HG03196 (cell line): Measurements from ENCODE around the gene EXOC2.
"Not testable (repeated sequence)": the region's sequence is repeated elsewhere in the genome, so short reads cannot be mapped to it uniquely, and the experiment has no call there.

Experiments used
- ATAC-seq: cut with Tn5 transposase; IDR thresholded peaks from one replicate; pipeline ENCODE4 v1.9.1; 2021; ENCODE audit not compliant: unreplicated experiment

Gene EXOC2

DNA sequence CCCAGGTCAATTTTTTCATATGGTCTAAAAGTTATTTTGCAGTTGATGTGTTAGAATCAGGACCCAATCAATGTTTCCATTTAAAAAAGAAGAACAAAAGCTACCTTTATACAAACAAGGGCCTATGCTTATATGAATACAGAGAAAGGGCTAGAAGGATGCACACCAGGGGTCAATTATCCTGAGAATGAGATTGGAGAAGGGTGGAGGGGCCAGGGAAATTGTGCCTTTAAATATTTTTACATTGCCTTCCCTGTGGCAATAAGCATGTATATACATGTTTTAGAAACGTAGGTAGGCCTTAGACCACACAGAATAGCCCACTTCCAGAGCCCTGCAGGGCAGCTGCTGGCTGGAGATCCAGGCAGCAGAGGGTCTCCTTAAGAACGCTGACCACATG is 12.7 kb downstream of the EXOC2 start:
- no peak for ATAC-seq

DNA sequence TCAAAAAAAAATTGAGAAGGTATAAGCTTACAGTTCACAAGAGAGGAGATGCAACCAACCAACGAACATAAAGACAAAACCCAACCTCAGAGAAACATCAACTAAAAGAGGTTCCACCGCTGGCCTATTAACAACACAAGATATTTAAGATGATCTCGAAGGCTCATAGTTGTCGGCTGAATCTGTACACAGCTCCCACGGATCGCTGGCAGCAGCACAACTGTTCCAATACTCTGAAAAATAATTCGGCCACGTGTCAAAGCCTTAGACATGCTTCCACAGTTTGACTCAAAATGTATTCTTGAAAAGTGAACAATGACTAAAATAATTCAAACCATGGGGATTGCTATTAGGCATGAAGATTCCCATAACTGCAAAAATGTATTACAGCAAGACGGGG is 13.7 kb downstream of the EXOC2 start:
- ATAC-seq = no peak

DNA sequence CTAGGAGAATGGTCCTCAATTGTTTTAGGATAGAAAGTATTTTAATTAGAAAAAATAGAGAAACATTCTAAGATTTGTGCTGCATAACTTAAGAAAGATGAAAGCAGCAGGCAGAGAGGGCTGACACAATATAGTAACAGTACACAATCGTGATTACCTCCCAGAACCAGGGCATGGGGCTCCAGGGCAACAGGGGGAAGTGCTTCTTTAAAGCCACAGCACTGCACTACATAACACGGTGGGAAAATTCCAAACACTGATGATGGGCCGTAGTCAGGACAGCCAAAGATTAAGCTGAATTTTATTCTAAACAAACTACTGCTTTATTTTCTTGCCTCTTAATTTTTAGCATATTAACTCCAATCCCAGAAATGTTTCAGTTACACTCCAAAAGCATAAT is 14.4 kb downstream of the EXOC2 start:
- no peak for ATAC-seq

DNA sequence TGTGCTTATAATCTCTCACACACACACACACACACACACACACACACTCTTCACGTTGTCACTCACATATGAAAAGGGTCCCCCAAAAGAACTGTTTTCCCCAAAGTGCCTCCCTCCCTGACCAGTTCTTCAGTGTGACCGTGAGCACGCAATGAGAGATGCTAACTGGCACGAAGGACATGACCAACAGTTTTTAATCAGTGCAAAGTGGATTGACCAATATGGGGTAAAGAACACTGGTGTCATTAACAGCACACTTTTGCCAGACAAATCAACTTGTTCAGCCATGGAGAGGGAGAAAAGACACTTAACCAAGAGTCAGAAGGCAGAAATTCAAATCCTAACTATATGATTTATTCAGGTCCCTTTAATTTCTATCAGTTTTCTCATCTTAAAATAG is 15.0 kb downstream of the EXOC2 start:
- ATAC-seq = no peak

DNA sequence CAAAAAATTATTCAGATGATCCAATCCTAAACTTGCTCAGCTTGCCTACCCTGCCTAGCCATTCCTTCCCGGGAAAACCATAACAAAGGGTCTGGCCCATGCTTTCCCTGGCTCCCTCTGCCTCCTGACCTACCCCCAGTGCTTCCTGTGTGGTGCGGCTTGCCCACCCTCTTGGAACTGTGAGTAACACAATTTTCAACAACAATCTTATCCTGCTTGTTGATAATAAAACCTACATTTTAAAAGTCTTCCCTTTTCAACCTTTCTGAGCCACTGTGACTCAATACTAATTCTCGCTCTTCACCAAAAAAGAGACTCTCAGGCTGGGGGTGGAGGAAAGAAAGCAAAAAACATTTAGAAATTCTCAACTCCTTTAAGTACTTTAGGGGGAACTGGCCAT is 18.0 kb downstream of the EXOC2 start:
- ATAC-seq = no peak

DNA sequence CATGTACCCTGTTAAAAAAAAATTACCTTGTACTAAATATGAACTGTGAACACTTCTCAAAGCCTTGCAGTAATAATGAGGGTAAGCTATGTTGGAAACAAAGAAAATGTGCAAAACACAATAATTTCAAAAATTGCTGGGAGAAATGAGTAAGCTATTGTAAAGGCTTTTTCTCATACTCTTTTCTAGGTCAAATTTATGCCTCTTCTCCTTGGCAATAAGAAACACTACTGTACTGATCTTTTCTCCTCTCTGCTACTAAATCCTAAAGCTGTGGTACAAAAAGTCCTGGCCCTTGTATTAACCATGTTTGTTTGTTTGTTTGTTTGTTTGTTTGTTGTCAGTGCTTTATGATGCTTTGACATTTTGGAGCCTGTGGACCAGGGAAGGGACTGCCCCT is 18.5 kb downstream of the EXOC2 start:
- ATAC-seq = no peak

DNA sequence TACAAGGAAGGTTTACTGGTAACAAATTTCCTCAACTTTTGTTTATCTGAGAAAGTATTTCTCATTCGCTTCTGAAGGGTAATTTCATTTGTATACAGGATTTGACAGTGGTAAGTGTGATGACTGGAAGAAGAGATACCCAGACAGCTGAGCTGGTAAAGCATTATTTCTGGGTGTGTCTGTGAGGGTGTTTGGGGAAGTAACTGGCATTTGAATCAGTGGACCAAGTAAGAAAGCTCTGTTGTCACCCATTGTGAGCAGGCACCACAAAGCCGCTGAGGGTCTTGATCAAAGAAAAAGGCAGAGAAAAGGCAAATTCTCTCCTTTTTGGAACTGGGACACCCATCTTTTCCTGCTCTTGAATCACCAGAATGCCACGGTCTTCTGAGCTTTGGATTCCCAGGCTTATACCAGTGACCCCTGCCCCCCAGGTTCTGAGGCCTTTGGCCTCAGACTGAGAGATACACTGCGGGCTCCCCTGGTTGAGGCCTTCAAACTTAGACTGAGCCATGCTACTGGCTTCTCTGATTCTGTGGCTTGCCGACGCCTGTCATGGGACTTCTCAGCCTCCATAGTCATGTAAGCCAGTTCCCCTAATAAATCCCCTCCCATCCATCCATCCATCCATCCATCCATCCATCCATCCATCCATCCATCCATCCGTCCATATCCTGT is 25.5 kb downstream of the EXOC2 start:
- no peak for ATAC-seq

DNA sequence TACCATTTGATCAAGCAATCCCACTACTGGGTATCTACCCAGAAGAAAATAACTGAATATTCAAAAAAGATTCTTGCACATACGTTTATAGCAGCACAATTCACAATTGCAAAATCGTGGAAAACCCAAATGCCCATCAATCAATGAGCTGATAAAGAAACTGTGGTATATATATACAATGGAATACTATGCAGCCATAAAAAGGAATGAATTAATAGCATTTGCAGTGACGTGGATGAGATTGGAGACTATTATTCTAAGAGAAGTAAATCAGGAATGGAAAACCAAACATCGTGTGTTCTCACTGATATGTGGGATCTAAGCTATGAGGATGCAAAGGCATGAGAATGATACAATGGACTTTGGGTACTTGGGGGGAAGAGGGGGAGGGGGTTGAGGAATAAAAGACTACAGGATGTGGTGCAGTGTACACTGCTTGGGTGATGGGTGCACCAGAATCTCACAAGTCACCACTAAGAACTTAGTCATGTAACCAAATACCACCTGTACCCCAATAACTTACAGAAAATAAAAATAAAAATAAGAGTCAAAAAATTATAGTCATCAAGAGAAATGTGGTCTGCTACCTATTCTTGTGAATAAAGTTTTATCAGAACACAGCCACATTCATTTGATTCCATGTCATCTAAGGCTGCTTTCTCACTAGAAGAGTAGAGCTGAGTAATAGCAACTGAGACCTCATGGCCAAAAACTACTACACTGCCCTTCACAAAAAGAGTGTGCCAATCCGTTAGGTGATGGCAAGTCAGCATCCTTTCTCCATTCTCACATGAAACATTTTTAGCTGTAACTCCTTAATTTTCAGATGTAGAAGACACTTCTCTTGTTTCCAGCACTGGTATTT is 27.3 kb downstream of the EXOC2 start:
- ATAC-seq = no peak

DNA sequence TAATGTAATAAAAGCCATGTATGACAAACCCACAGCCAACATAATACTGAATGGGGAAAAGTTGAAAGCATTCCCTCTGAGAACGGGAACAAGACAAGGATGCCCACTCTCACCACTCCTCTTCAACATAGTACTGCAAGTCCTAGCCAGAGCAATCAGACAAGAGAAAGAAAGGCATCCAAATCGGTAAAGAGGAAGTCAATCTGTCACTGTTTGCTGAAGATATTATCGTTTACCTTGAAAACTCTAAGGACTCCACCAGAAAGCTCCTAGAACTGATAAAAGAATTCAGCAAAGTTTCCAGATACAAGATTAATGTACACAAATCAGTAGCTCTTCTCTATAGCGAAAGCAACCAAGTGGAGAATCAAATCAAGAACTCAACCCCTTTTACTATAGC is 29.2 kb downstream of the EXOC2 start:
- not testable (repeated sequence) for ATAC-seq

DNA sequence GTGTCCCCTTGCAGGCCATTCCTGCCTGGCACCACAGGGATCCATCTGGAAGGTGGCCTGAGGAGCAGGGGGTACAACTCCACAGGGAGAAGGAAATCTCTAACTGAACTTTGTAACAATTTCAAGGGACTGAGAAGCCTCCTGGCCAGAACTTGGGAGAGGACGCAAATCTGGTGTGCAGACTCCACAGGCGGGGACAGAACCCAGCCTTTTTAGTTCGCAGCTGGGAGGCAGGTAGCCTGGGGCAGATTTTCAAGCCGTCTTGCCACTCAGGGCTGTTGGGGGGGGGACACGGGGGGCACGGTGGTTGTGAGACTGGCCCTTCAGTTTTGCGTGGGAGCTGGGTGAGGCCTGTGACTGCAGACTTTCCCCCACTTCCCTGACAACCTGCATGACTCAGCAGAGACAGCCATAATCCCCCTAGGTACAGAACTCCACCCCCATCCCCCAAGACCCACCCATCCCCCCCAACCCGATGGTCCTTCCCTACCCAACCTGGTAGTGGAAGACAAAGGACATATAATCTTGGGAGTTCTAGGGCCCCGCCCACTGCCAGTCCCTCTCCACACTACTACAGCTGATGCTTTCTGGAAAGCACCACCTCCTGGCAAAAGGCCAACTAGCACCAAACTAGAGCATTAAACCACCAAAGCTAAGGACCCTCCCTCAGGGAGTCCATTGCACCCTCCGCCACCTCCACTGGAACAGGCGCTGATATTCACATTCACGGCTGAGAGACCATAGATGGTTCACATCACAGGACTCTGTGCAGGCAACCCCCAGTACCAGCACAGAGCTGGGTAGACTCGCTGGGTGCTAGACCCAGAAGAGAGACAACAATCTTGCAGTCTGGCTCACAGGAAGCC is 33.0 kb downstream of the EXOC2 start:
- no peak for ATAC-seq

DNA sequence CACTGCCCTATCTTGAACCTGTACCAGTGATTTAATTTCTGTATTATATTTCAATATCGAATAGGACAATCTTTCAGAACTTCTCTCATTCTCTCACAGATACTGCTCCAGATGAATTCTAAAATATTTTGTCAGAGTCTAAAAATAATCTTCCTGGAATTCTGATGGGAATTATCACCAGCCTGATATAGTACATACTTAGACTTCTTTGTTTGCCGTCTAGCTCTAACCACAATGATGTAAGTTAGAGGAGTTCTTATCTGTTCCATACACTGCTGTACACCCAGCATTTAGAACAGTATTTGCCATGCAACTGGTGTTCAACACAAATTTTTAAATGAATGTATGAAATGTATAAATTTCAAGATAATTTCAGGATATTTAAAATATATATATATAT is 34.7 kb downstream of the EXOC2 start:
- ATAC-seq = no peak

DNA sequence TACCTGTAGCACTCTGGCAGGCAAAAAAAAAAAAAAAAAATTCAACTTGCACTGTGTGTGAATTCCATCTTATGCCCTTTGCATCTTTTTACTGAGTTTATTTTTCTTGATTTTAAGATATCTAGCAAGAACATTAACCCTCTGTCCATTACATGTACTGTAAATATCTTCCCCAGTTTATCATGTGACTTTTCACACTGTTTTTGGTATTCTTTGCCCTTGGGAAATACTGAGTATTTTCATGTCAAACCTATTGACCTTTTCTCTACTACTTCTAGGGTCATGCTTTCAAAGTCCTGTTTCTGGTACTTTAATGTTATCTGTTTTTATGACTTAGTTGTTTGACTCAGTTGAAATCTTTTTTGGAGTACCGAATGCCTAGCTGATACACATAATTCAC is 35.2 kb downstream of the EXOC2 start:
- ATAC-seq = no peak

DNA sequence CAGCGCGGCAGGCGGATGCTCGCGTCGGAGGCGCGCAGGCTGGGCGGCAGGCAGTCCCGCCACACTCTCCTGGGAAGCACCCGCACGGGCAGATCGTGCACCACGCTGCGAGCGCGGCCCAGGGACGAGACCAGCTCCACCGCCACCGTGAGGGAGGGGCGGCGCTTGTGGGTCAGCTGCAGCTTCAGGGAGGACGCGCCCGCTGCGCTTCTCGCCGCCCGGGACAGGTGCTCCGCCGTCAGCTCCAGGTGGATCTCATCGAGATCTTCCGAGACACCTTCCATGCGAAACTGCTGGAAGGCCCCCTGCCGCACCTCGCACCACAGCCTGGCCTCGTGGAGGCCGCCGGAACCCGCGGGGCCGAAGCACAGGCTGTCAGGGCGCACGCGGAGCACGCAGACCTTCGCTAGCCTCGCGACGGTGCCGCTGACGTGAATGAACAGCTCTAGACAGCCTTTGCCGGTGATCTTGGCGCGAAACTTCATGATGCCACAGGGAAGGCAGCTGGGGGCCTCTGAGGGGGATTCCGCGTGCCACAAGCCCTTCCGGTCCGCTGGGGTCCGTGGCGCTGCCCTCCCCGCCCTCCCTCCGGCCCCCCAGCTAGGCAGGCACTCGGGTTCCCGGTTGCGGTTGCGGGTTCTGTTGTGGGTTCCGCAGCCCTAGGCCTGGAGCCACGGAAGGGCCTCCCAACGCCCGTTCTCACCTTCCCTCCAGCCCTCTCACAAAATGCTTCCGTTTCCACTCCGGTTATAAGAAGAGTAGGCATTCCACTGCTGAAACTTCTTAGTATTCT is 36.3 kb downstream of the EXOC2 start, which contains the start of gene HUS1B:
Gene HUS1B, minus strand, starts transcription at position 641 of the 793 bp plus-strand sequence. Its CDS starts 156 bp downstream, at position 485.
- no peak for ATAC-seq

DNA sequence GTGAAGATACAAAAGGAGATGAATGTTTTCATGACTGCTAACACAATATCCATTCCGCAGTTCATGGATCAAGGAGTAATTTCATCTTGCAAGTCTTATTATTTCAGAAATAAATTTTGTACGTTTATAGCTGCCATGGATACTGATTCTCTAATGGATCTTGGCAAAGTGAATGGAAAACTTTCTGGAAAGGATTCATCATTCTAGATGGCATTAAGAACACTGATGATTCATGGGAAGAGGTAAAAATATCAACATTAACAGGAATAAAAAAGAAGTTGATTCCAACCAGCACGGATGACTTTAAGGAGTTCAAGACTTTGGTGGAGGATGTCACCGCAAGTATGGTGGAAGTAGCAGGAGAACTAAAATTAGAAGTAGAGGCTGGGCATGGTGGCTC is 38.8 kb downstream of the EXOC2 start:
- no peak for ATAC-seq

DNA sequence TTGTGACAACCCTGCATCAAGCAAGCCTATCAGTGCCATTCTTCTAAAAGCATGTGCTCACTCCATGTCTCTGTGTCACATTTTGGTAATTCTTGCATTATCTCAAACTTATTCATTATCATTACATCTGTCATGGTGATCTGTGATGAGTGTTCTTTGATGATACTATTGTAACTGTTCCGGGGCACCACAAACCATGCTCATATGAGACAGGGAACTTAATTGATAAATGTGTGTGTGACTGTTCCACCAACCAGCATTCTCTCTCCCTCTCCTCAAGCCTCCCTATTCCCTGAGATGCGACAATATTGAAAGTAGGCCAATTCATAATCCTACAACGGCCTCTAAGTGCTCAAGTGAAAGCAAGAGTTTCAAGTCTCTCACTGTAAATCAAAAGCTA is 40.1 kb downstream of the EXOC2 start:
- ATAC-seq = no peak

DNA sequence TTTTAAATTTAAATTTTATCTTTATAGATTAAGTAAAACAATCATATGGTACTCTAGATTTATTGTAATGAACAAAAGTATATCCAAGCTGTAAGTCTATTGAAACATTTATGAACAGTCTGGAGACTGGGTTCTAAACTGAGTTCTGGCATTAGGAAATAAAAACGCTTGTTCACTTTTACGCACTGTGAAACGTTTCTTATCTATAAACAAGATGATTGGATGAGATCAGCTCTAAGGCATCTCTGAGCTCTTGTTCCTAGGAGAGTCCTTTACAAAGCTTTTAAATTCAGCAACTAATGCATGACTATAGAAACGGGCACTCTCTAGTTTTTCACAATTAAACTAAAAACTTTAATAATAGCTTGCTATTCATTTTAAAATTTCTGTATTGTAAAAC is 42.8 kb downstream of the EXOC2 start:
- no peak for ATAC-seq

DNA sequence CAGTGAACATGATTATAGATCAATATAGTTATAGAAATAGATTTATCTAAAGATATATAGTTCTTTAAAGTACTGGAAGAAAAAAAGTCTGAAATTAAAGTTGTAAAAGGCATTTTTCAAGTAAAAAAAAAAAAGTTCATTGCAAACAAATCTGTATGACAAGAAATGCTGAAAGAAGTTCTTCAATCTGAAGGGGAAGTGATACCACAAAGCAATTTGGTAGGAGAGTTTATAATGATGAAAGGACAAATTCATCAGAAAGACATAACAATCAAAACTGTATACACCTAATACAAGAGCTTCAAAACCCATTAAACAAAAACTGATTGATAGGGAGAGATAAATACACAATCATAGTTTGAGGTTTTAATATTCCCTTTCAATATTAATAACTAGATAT is 50.1 kb downstream of the EXOC2 start:
- ATAC-seq = no peak

DNA sequence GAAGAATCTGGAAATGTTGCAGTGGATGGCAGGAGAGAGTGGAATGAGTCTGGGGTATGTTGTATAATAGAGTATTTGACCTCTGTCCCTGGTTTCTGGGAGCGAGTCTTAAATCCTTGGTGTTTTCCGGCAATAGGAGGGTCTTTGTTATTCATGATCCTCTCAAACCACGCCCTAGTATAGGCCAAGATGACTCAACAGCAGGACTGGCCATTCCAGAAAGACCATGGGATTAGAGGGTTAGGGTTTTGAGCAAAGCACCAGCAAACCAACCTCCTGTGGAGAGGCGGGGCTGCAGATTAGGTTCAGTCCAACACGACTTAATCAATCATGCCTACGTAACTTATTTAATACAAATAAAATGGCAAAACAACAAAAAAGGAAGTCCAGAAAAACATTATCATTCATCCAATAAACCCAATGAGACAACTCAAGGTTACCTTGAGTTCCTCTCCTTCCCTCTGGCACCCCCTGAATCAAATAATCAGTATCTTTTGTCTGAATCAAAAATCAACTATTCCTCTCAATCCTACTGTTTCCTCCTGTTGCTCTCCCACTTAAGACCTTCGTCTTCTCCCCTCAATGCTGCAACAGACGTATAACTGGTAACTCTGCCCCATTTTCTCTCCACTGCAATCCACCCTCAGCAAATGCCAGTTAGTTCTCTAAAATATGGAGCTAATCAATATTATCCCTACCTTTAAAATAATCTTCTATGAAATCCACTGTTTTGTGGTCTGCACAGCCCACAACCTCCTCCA is 51.5 kb downstream of the EXOC2 start:
- ATAC-seq = no peak

DNA sequence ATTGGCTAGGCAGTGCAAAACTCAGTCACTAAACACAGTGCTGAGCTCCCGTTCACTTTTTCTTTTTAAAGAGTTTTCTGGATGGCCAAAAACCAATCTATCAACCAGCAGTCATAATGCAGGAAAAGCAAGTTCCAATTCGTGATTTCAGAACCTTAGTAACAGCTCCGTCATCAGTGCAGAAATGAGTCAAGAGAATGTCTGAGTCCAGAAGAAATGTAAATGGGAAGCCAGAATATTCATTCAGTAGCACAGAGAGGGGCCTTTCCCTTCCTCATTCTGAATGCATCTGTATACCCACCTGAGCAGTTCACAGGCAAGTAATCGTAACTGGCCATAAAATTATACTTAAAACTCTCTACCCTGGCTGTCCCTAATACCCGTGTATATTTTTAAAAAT is 56.5 kb downstream of the EXOC2 start:
- no peak for ATAC-seq

DNA sequence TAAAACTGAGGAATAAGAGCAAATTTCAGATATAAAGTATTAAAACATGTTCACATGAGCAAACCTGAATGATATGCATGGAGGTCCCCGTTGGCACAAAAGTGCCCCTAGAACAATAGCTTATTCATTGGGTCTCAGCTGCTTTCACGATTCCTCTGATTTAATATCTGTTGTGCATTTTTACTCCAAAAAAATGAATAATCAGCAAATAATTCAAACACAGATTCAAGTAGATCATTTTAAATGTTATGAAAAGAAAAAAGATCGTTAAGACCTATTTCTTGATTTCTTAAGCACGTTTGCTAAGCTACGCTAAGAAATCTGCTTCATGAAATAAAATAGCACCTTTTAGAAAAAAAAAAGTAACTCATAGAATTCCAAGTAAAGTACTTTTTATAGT is 57.7 kb downstream of the EXOC2 start:
- ATAC-seq = no peak
